HepG2 (cell line): ENCODE measurements around the gene ANTXR1. TPM values are rescaled to one million over a fixed set of nuclear protein-coding genes. Genes with fewer than 3 reads are reported as not detected.

Experiments used
- ATAC-seq: fragments of 200-7000 bp; cut with Tn5 transposase; 3 replicates; pipeline ENCODE4 v1.9.1; 2020; ENCODE audit warnings: mild to moderate bottlenecking, moderate library complexity
- BruUV-seq: library from RNA; stranded (reverse); fragments of 400-500 nt; replicated peaks from 2 replicates; lab custom pipeline; 2021; lab: Mats Ljungman, UMichigan
- CTCF ChIA-PET: fragments of 300-600 bp; formaldehyde crosslinking; extraction: SDS; loops from one replicate; lab custom pipeline; 2021; ENCODE audit warnings: low total read pairs, inconsistent platforms, low intra/inter-chr PET ratio; lab: Yijun Ruan, JAX
- POLR2A ChIA-PET: fragments of 350-600 bp; sonication (Branson Sonifier 250); formaldehyde crosslinking; loops from one replicate; lab custom pipeline; 2020; ENCODE audit warnings: antibody characterized with exemption, inconsistent platforms; lab: Yijun Ruan, JAX
- DNase-seq: peaks from one replicate; pipeline ENCODE4 v3.0.0-alpha.2; 2015; ENCODE audit warnings: low spot score
- FAIRE-seq: peaks from 3 replicates; lab custom pipeline; 2011; peaks lifted over from hg19 to GRCh38; lab: Jason Lieb, UNC
- H2AFZ ChIP-seq: one replicate; pipeline ENCODE4 v1.6.1; 2011; ENCODE audit warnings: low read length, inconsistent platforms
- H3K27ac ChIP-seq: fragments of 300-600 bp; 3 replicates; pipeline ENCODE4 v1.8.0; 2011; ENCODE audit warnings: mixed run types, mild to moderate bottlenecking, mixed read lengths, low read length, inconsistent platforms; ENCODE audit not compliant: insufficient read depth; ENCODE audit errors: extremely low read length
- H3K27me3 ChIP-seq, 2 experiments: fragments of 200-600 bp in 1 of 2; 2 replicates in 1 of 2; 3 replicates in 1 of 2; pipeline versions ENCODE4 v1.6.0 to v1.8.0; 2011; ENCODE audit warnings: low read length in 2 of 2, mild to moderate bottlenecking in 2 of 2, moderate library complexity in 2 of 2, inconsistent platforms in 1 of 2; ENCODE audit not compliant: insufficient read depth in 2 of 2, control insufficient read depth in 1 of 2
- H3K36me3 ChIP-seq, 2 experiments: fragments of 200-600 bp in 1 of 2; replicated peaks in 1 of 2; 2 replicates in 1 of 2; 3 replicates in 1 of 2; pipeline versions ENCODE4 v1.5.1 to v1.8.0; 2011; ENCODE audit warnings: low read length in 2 of 2, inconsistent platforms in 1 of 2; ENCODE audit not compliant: insufficient read depth in 2 of 2, control insufficient read depth in 1 of 2
- H3K4me1 ChIP-seq: 2 replicates; pipeline ENCODE4 v1.5.1; 2012; ENCODE audit warnings: low read length, inconsistent platforms; ENCODE audit not compliant: insufficient read depth
- H3K4me2 ChIP-seq: 2 replicates; pipeline ENCODE4 v1.6.0; 2011; ENCODE audit warnings: low read depth, low read length, inconsistent platforms
- H3K4me3 ChIP-seq, 3 experiments: fragments of 200-600 bp in 1 of 3; sonication (generic), shearing (Covaris generic) in 1 of 3; replicated peaks in 1 of 3; 2 replicates each; pipeline ENCODE4 v1.5.1; 2011 to 2016; ENCODE audit warnings: low read length in 3 of 3, inconsistent platforms in 2 of 3, low read depth in 2 of 3, mild to moderate bottlenecking in 2 of 3, control low read depth in 1 of 3, mixed read lengths in 1 of 3; ENCODE audit not compliant: insufficient read depth in 1 of 3
- H3K79me2 ChIP-seq: one replicate; pipeline ENCODE4 v1.6.1; 2011; ENCODE audit warnings: low read length, inconsistent platforms; ENCODE audit not compliant: insufficient read depth
- H3K9ac ChIP-seq: 2 replicates; pipeline ENCODE4 v1.6.0; 2011; ENCODE audit warnings: mild to moderate bottlenecking, low read depth, low read length, inconsistent platforms; ENCODE audit not compliant: insufficient read depth
- H3K9me3 ChIP-seq: 2 replicates; pipeline ENCODE4 v1.5.1; 2012; ENCODE audit warnings: mild to moderate bottlenecking, low read length
- H4K20me1 ChIP-seq: 2 replicates; pipeline ENCODE4 v1.6.0; 2011; ENCODE audit warnings: inconsistent platforms, mild to moderate bottlenecking, low read length, moderate library complexity; ENCODE audit not compliant: insufficient read depth
- EHMT2 ChIP-seq: fragments of 200-600 bp; sonication (generic); IDR thresholded peaks from 2 replicates; pipeline ENCODE4 v1.7.0; 2017; ENCODE audit warnings: antibody characterized with exemption, low read depth, low read length, borderline replicate concordance
- ETV5 ChIP-seq: IDR thresholded peaks from 2 replicates; pipeline ENCODE4 v1.6.1; 2018; ENCODE audit warnings: missing biosample characterization, missing genetic modification reagents, inconsistent platforms, borderline replicate concordance
- GATAD1 ChIP-seq: IDR thresholded peaks from 2 replicates; pipeline ENCODE4 v1.6.1; 2016; ENCODE audit warnings: missing genetic modification reagents, missing compliant biosample characterization
- HNF4G ChIP-seq, 2 experiments: sonication (generic) in 1 of 2; formaldehyde crosslinking in 1 of 2; IDR thresholded peaks; 2 replicates each; pipeline versions ENCODE4 v1.4.0 to v1.6.1; 2011 to 2020; ENCODE audit warnings: borderline replicate concordance in 2 of 2, low read depth in 2 of 2, mild to moderate bottlenecking in 2 of 2, low read length in 1 of 2, missing genetic modification reagents in 1 of 2, moderate library complexity in 1 of 2
- MXI1 ChIP-seq: IDR thresholded peaks from 3 replicates; pipeline ENCODE4 v1.6.1; 2012; ENCODE audit warnings: low read depth, low read length, inconsistent platforms, borderline replicate concordance
- NCOA2 ChIP-seq: sonication (generic); formaldehyde crosslinking; IDR thresholded peaks from 2 replicates; pipeline ENCODE4 v1.8.0; 2022; ENCODE audit warnings: inconsistent platforms
- PLRG1 ChIP-seq: fragments of 450-650 bp; conservative IDR thresholded peaks from 2 replicates; pipeline ENCODE4 v1.6.1; 2016
- POLR2AphosphoS5 ChIP-seq: IDR thresholded peaks from 2 replicates; pipeline ENCODE4 v1.6.1; 2012; ENCODE audit warnings: low read depth, low read length
- SMARCE1 ChIP-seq: fragments of 450-650 bp; IDR thresholded peaks from 2 replicates; pipeline ENCODE4 v1.6.1; 2017; ENCODE audit warnings: borderline replicate concordance
- ZBTB44 ChIP-seq: sonication (generic); formaldehyde crosslinking; IDR thresholded peaks from 2 replicates; pipeline ENCODE4 v1.4.0; 2020; ENCODE audit warnings: missing genetic modification reagents
- ZC3H4 ChIP-seq: sonication (generic); formaldehyde crosslinking; IDR thresholded peaks from 2 replicates; pipeline ENCODE4 v1.4.0; 2020; ENCODE audit warnings: missing genetic modification reagents, borderline replicate concordance
- ZNF614 ChIP-seq: IDR thresholded peaks from 2 replicates; pipeline ENCODE4 v1.6.1; 2018; ENCODE audit warnings: missing biosample characterization, missing genetic modification reagents, inconsistent platforms, borderline replicate concordance
- ZNF670 ChIP-seq: sonication (generic); formaldehyde crosslinking; IDR thresholded peaks from 2 replicates; pipeline ENCODE4 v1.8.0; 2022; ENCODE audit warnings: mild to moderate bottlenecking, missing genetic modification reagents, borderline replicate concordance
- ZNF747 ChIP-seq: sonication (generic); formaldehyde crosslinking; IDR thresholded peaks from 2 replicates; pipeline ENCODE4 v1.8.1; 2023; ENCODE audit warnings: missing genetic modification reagents, mild to moderate bottlenecking, borderline replicate concordance
- ZXDC ChIP-seq: sonication (generic); formaldehyde crosslinking; IDR thresholded peaks from 2 replicates; pipeline ENCODE4 v1.5.0; 2020; ENCODE audit warnings: mild to moderate bottlenecking, missing genetic modification reagents
- WGBS: methylation state at CpG from one replicate; pipeline ENCODE4 v1.1.6; 2017; ENCODE audit warnings: low lambda C conversion rate; 5-methylcytosine and 5-hydroxymethylcytosine counted together
- in situ Hi-C: cut with HindIII; loops from 2 replicates; pipeline ENCODE4 v1.10.0; 2017; ENCODE audit warnings: low pct_unique_long_range_greater_than_20kb; ENCODE audit not compliant: extremely low pct_ligation_motif_present
- intact Hi-C: fragments of 100-400 bp; cut with micrococcal nuclease; formaldehyde crosslinking; loops from one replicate; pipeline ENCODE4 v1.10.0; 2022; ENCODE audit not compliant: unreplicated experiment
- polyA plus RNA-seq, 8 experiments: library from polyadenylated mRNA; depleted of rRNA in 3 of 8; stranded (reverse) in 7 of 8; unstranded in 1 of 8; fragments of >200 nt; fragmentation: Illumina TruSeq in 4 of 8; extraction: Trizol in 4 of 8; gene quantifications; 2 replicates each; pipeline versions ENCODE4 v1.2.1 to v1.2.3, GENCODE V29; 2011 to 2016; ENCODE audit warnings: low read depth in 4 of 8, missing spikeins in 1 of 8, mixed read lengths in 1 of 8; ENCODE audit not compliant: insufficient read depth in 1 of 8
- total RNA-seq, 5 experiments: library from RNA; depleted of rRNA; stranded (reverse); fragments of >200 nt; fragmentation: Illumina TruSeq; extraction: Trizol; gene quantifications; 2 replicates each; pipeline ENCODE4 v1.2.3, GENCODE V29; 2016; ENCODE audit warnings: low read depth in 1 of 5
- TF ChIP-seq, protein P1 (sequence below): IDR thresholded peaks from 2 replicates; pipeline ENCODE4 v1.6.1; 2012; ENCODE audit warnings: low read depth, low read length, improper control_type of control experiment

The ANTXR1 gene
- total and polyA plus RNA-seq, 2 of the 13 experiments (the other 11 are each of a cell fraction or from before 2014, with no cell fraction given): 4.5 to 12.7 TPM

- H3K27ac ChIP-seq: no peak overlapping the region
- 35% methylated on average over 1 of the region's 1 CpG for WGBS
- in situ Hi-C loops (no loop called here), intact Hi-C loops (no loop called here)
- H3K4me2 ChIP-seq: no peak overlapping the region
- BruUV-seq: no TSS peak
- H3K79me2 ChIP-seq: no peaks in the 10 kb centered on the region
- no peak for ATAC-seq
- no peak for DNase-seq
- POLR2A ChIA-PET: no interaction called here
- no peak for FAIRE-seq
- H3K4me1 ChIP-seq: peaks cover 30% of the 10 kb centered on the region
- no peaks in the 10 kb centered on the region for H3K9me3 ChIP-seq
- no peaks in the 10 kb centered on the region for H4K20me1 ChIP-seq
- H2AFZ ChIP-seq: no peak overlapping the region
- no peak overlapping the region for H3K9ac ChIP-seq
- H3K36me3 ChIP-seq: peaks cover 0 to 3% of the 10 kb centered on the region in 2 experiments; a peak in 1 of 5 replicates
- CTCF ChIA-PET: no interaction called here
- no peaks in the 10 kb centered on the region for H3K27me3 ChIP-seq
- no peak overlapping the region for H3K4me3 ChIP-seq
- TF ChIP-seq PLRG1: no peak
- TF ChIP-seq ZNF614 (CRISPR knock-in tag): no peak
- no peak for TF ChIP-seq NCOA2 (CRISPR knock-in tag)
- no peak for TF ChIP-seq POLR2AphosphoS5
- TF ChIP-seq ZBTB44 (CRISPR knock-in tag): no peak
- TF ChIP-seq GATAD1 (CRISPR knock-in tag): no peak
- TF ChIP-seq MXI1: no peak
- no peak for TF ChIP-seq ZNF747 (CRISPR knock-in tag)
- TF ChIP-seq HNF4G (IDR thresholded peaks at IDR 0.05; ENCODE audit: borderline replicate concordance, low read depth, low read length): no peak
- TF ChIP-seq HNF4G (CRISPR knock-in tag; IDR thresholded peaks at IDR 0.05; ENCODE audit: borderline replicate concordance, low read depth): no peak
- TF ChIP-seq SMARCE1: no peak
- TF ChIP-seq ZXDC (CRISPR knock-in tag): no peak
- TF ChIP-seq, protein P1, sequence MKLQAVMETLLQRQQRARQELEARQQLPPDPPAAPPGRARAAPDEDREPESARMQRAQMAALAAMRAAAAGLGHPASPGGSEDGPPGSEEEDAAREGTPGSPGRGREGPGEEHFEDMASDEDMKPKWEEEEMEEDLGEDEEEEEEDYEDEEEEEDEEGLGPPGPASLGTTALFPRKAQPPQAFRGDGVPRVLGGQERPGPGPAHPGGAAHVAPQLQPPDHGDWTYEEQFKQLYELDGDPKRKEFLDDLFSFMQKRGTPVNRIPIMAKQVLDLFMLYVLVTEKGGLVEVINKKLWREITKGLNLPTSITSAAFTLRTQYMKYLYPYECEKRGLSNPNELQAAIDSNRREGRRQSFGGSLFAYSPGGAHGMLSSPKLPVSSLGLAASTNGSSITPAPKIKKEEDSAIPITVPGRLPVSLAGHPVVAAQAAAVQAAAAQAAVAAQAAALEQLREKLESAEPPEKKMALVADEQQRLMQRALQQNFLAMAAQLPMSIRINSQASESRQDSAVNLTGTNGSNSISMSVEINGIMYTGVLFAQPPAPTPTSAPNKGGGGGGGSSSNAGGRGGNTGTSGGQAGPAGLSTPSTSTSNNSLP: no peak
- TF ChIP-seq ETV5 (CRISPR knock-in tag): no peak
- TF ChIP-seq ZNF670 (CRISPR knock-in tag): no peak
- no peak for TF ChIP-seq EHMT2
- TF ChIP-seq ZC3H4 (CRISPR knock-in tag): no peak
Observed at GRCh38 chr2:69087912-69088240, 74.9 kb downstream of the ANTXR1 start.
